Smooth muscle cell (in vitro differentiated cells): ENCODE results near the gene NOS1. TPM values are rescaled to one million over a fixed set of nuclear protein-coding genes. Genes with fewer than 3 reads are reported as not detected.

ENCODE experiments used
- DNase-seq: peaks from one replicate; lab custom pipeline; 2025; ENCODE audit not compliant: unreplicated experiment; lab: John Stamatoyannopoulos, UW
- H2AFZ ChIP-seq: fragments of 200-600 bp; sonication (generic); 2 replicates; pipeline ENCODE4 v1.6.0; 2016; ENCODE audit warnings: antibody characterized with exemption, low read depth, mild to moderate bottlenecking
- H3F3A ChIP-seq: fragments of 200-600 bp; sonication (generic); 2 replicates; pipeline ENCODE4 v1.6.0; 2017; ENCODE audit warnings: antibody characterized with exemption, low read depth
- H3K27ac ChIP-seq: fragments of 200-600 bp; sonication (generic); 2 replicates; pipeline ENCODE4 v1.5.1; 2016; ENCODE audit warnings: low read depth, mild to moderate bottlenecking
- H3K27me3 ChIP-seq: fragments of 200-600 bp; sonication (generic); 2 replicates; pipeline ENCODE4 v1.6.1; 2016; ENCODE audit warnings: low read depth, mild to moderate bottlenecking
- H3K36me3 ChIP-seq: fragments of 200-600 bp; sonication (generic); 2 replicates; pipeline ENCODE4 v1.5.1; 2016; ENCODE audit warnings: low read depth
- H3K4me1 ChIP-seq: fragments of 200-600 bp; sonication (generic); 2 replicates; pipeline ENCODE4 v1.5.1; 2016; ENCODE audit warnings: low read depth
- H3K4me2 ChIP-seq: fragments of 200-600 bp; sonication (generic); 2 replicates; pipeline ENCODE4 v1.6.0; 2016; ENCODE audit warnings: mild to moderate bottlenecking
- H3K4me3 ChIP-seq: fragments of 200-600 bp; sonication (generic); 2 replicates; pipeline ENCODE4 v1.5.1; 2016; ENCODE audit warnings: mild to moderate bottlenecking
- H3K79me2 ChIP-seq: fragments of 200-600 bp; sonication (generic); 2 replicates; pipeline ENCODE4 v1.6.0; 2016; ENCODE audit warnings: low read depth, mild to moderate bottlenecking
- H3K9ac ChIP-seq: fragments of 200-600 bp; sonication (generic); 2 replicates; pipeline ENCODE4 v1.6.0; 2016; ENCODE audit warnings: low read depth
- H3K9me3 ChIP-seq: fragments of 200-600 bp; sonication (generic); replicated peaks from 2 replicates; pipeline ENCODE4 v1.5.1; 2016; ENCODE audit warnings: low read depth
- H4K20me1 ChIP-seq: fragments of 200-600 bp; sonication (generic); 2 replicates; pipeline ENCODE4 v1.6.0; 2016; ENCODE audit warnings: low read depth
- WGBS: methylation state at CpG from one replicate; pipeline ENCODE4 v1.1.7; 2016; ENCODE audit warnings: low lambda C conversion rate; 5-methylcytosine and 5-hydroxymethylcytosine counted together
- polyA plus RNA-seq: library from polyadenylated mRNA; unstranded; fragments of >200 nt; fragmentation: Nextera tagmentation; extraction: Ambion mirVana; gene quantifications from 2 replicates; pipeline ENCODE4 v1.2.1, GENCODE V29; 2016
- total RNA-seq: library from RNA; depleted of rRNA; stranded (reverse); fragments of >200 nt; gene quantifications from 2 replicates; pipeline ENCODE4 v1.2.3, GENCODE V29; 2014
- TF ChIP-seq, protein P1 (sequence below): fragments of 200-600 bp; sonication (generic); IDR thresholded peaks from 2 replicates; pipeline ENCODE4 v1.5.1; 2017; ENCODE audit warnings: borderline replicate concordance, mild to moderate bottlenecking, antibody characterized with exemption; ENCODE audit not compliant: insufficient read depth, poor library complexity, severe bottlenecking

The NOS1 gene
- total and polyA plus RNA-seq, 2 experiments from 2014 or later: 0.09 TPM; not detected in 1

GRCh38 chr12:117171499-117172162 is 189.8 kb downstream of the NOS1 start:
- Histone ChIP-seq H3K9ac (no peak overlapping the region), H3F3A (no peaks in the 10 kb centered on the region), H3K27me3 (no peaks in the 10 kb centered on the region), H3K27ac (no peak overlapping the region), H3K36me3 (peaks cover 26% of the 10 kb centered on the region), H4K20me1 (peaks cover 11% of the 10 kb centered on the region), H3K79me2 (no peaks in the 10 kb centered on the region), H3K9me3 (no peaks in the 10 kb centered on the region), H3K4me2 (no peak overlapping the region), H3K4me1 (no peaks in the 10 kb centered on the region), H3K4me3 (no peak overlapping the region), H2AFZ (no peak overlapping the region)
- TF ChIP-seq, protein P1, sequence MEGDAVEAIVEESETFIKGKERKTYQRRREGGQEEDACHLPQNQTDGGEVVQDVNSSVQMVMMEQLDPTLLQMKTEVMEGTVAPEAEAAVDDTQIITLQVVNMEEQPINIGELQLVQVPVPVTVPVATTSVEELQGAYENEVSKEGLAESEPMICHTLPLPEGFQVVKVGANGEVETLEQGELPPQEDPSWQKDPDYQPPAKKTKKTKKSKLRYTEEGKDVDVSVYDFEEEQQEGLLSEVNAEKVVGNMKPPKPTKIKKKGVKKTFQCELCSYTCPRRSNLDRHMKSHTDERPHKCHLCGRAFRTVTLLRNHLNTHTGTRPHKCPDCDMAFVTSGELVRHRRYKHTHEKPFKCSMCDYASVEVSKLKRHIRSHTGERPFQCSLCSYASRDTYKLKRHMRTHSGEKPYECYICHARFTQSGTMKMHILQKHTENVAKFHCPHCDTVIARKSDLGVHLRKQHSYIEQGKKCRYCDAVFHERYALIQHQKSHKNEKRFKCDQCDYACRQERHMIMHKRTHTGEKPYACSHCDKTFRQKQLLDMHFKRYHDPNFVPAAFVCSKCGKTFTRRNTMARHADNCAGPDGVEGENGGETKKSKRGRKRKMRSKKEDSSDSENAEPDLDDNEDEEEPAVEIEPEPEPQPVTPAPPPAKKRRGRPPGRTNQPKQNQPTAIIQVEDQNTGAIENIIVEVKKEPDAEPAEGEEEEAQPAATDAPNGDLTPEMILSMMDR: no peak
- 98% methylated on average over 2 of the region's 2 CpGs for WGBS
- DNase-seq: no peak

DNA sequence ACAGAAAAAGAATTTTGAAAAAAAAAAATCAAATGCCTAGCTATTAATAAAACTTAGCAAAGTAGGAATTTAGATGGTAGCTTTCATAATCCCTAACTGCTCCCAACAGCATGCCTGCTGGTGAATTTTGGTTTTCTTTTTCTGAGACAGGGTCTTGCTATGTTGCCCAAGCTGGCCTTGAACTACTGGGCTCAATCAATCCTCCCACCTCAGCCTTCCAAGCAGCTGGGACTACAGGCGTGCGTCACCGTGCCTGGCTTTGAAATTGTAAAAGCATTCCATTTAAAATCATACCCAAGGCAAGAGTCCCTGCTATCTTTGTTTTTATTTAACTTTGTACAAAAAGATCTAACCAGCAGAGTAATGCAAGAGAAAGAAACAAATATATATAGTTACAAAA is 191.9 kb downstream of the NOS1 start:
- TF ChIP-seq, protein P1: no peak
- peaks cover 24% of the 10 kb centered on the region for H3K36me3 ChIP-seq
- WGBS: 97% methylated on average over 3 of the region's 3 CpGs
- no peak overlapping the region for H2AFZ ChIP-seq
- peaks cover 11% of the 10 kb centered on the region for H4K20me1 ChIP-seq
- H3K27me3 ChIP-seq: no peaks in the 10 kb centered on the region
- no peak overlapping the region for H3K27ac ChIP-seq
- no peak overlapping the region for H3K4me2 ChIP-seq
- no peaks in the 10 kb centered on the region for H3K79me2 ChIP-seq
- H3F3A ChIP-seq: no peaks in the 10 kb centered on the region
- DNase-seq: no peak
- H3K9me3 ChIP-seq: no peaks in the 10 kb centered on the region
- H3K4me1 ChIP-seq: no peaks in the 10 kb centered on the region
- no peak overlapping the region for H3K9ac ChIP-seq
- no peak overlapping the region for H3K4me3 ChIP-seq

GRCh38 chr12:117168976-117169375 is 192.4 kb downstream of the NOS1 start:
- Histone ChIP-seq H3K36me3 (peaks cover 19% of the 10 kb centered on the region), H3K79me2 (no peaks in the 10 kb centered on the region), H3K9me3 (no peaks in the 10 kb centered on the region), H3K4me3 (no peak overlapping the region), H3F3A (no peaks in the 10 kb centered on the region), H3K9ac (no peak overlapping the region), H3K27ac (no peak overlapping the region), H2AFZ (no peak overlapping the region), H3K4me1 (no peaks in the 10 kb centered on the region), H3K4me2 (no peak overlapping the region), H3K27me3 (no peaks in the 10 kb centered on the region), H4K20me1 (peaks cover 11% of the 10 kb centered on the region)
- TF ChIP-seq, protein P1: no peak
- DNase-seq: no peak
- 79% methylated on average over 3 of the region's 3 CpGs for WGBS

- Histone ChIP-seq H2AFZ (no peak overlapping the region), H3K4me3 (no peak overlapping the region), H3K27ac (no peak overlapping the region), H3K27me3 (no peaks in the 10 kb centered on the region), H3K9me3 (no peaks in the 10 kb centered on the region), H3K4me1 (no peaks in the 10 kb centered on the region), H3K9ac (no peak overlapping the region), H3K36me3 (peaks cover 10% of the 10 kb centered on the region), H3K79me2 (no peaks in the 10 kb centered on the region), H3K4me2 (no peak overlapping the region), H3F3A (no peaks in the 10 kb centered on the region), H4K20me1 (peaks cover 11% of the 10 kb centered on the region)
- DNase-seq: no peak
- 98% methylated on average over 4 of the region's 4 CpGs for WGBS
- TF ChIP-seq, protein P1: no peak
Observed at GRCh38 chr12:117167769-117168168, 193.7 kb downstream of the NOS1 start.
